Endothelial cell of umbilical vein (primary cell): Measurements from ENCODE around the gene DNAJB13. TPM values are rescaled to one million over a fixed set of nuclear protein-coding genes. Genes with fewer than 3 reads are reported as not detected.

ENCODE experiments used
- BruUV-seq: library from RNA; stranded (reverse); fragments of 400-500 nt; replicated peaks from 2 replicates; lab custom pipeline; 2021; lab: Mats Ljungman, UMichigan
- CTCF ChIA-PET: fragments of 300-600, 350-600 bp; sonication (Branson Sonifier 250); formaldehyde crosslinking; loops from one replicate; lab custom pipeline; 2021; ENCODE audit warnings: antibody characterized with exemption, inconsistent platforms; lab: Charles Lee
- POLR2A ChIA-PET: fragments of 300-600, 350-600 bp; sonication (Branson Sonifier 250); formaldehyde crosslinking; loops from one replicate; lab custom pipeline; 2021; ENCODE audit warnings: antibody characterized with exemption, inconsistent platforms; lab: Charles Lee
- DNase-seq: peaks from one replicate; pipeline ENCODE4 v3.0.0-alpha.2; 2011; ENCODE audit warnings: low read depth, low spot score
- FAIRE-seq: peaks from 2 replicates; lab custom pipeline; 2011; peaks lifted over from hg19 to GRCh38; lab: Jason Lieb, UNC
- H2AFZ ChIP-seq: 2 replicates; pipeline ENCODE4 v1.6.0; 2012; ENCODE audit warnings: low read depth, low read length, control low read depth, inconsistent platforms
- H3K27ac ChIP-seq: 2 replicates; pipeline ENCODE4 v1.5.1; 2011; ENCODE audit warnings: low read depth, mild to moderate bottlenecking, control low read depth, low read length, moderate library complexity; ENCODE audit not compliant: insufficient read depth
- H3K27me3 ChIP-seq, 2 experiments: 2 replicates each; pipeline versions ENCODE4 v1.6.0 to v1.6.1; 2011; ENCODE audit warnings: low read length in 2 of 2, mixed read lengths in 1 of 2; ENCODE audit not compliant: control insufficient read depth in 2 of 2, insufficient read depth in 2 of 2
- H3K36me3 ChIP-seq, 2 experiments: 2 replicates in 1 of 2; 3 replicates in 1 of 2; pipeline ENCODE4 v1.5.1; 2011; ENCODE audit warnings: low read length in 2 of 2, mild to moderate bottlenecking in 1 of 2, moderate library complexity in 1 of 2; ENCODE audit not compliant: control insufficient read depth in 2 of 2, insufficient read depth in 2 of 2; ENCODE audit errors: extremely low read depth in 1 of 2
- H3K4me1 ChIP-seq: 3 replicates; pipeline ENCODE4 v1.5.1; 2011; ENCODE audit warnings: mild to moderate bottlenecking, low read length; ENCODE audit not compliant: control insufficient read depth, insufficient read depth; ENCODE audit errors: extremely low read depth
- H3K4me2 ChIP-seq: 2 replicates; pipeline ENCODE4 v1.6.1; 2011; ENCODE audit warnings: low read length, control low read depth, mixed read lengths; ENCODE audit not compliant: insufficient read depth
- H3K4me3 ChIP-seq, 3 experiments: fragments of 200-600 bp in 1 of 3; sonication (generic), shearing (Covaris generic) in 1 of 3; replicated peaks in 1 of 3; 2 replicates each; pipeline ENCODE4 v1.5.1; 2011 to 2016; ENCODE audit warnings: control low read depth in 3 of 3, low read length in 3 of 3, mild to moderate bottlenecking in 2 of 3, inconsistent platforms in 1 of 3, low read depth in 1 of 3, moderate library complexity in 1 of 3; ENCODE audit not compliant: insufficient read depth in 1 of 3
- H3K79me2 ChIP-seq: 2 replicates; pipeline ENCODE4 v1.6.0; 2012; ENCODE audit warnings: low read length, inconsistent platforms; ENCODE audit not compliant: control insufficient read depth, insufficient read depth
- H3K9ac ChIP-seq: replicated peaks from 2 replicates; pipeline ENCODE3; 2011; ENCODE audit warnings: low read length, control low read depth; ENCODE audit not compliant: insufficient read depth; ENCODE audit errors: extremely low read depth
- H3K9me1 ChIP-seq: replicated peaks from 3 replicates; pipeline ENCODE4 v1.6.0; 2011; ENCODE audit warnings: mild to moderate bottlenecking, low read length; ENCODE audit not compliant: control insufficient read depth, insufficient read depth; ENCODE audit errors: extremely low read depth
- H3K9me3 ChIP-seq: replicated peaks from 2 replicates; pipeline ENCODE4 v1.5.1; 2012; ENCODE audit warnings: low read length, inconsistent platforms; ENCODE audit not compliant: control insufficient read depth, insufficient read depth
- H4K20me1 ChIP-seq: replicated peaks from 2 replicates; pipeline ENCODE3; 2011; ENCODE audit warnings: mild to moderate bottlenecking, low read length; ENCODE audit not compliant: control insufficient read depth, insufficient read depth; ENCODE audit errors: extremely low read depth
- CTCF ChIP-seq, 2 donors: IDR thresholded peaks; 1 replicate in 1 of 2; 2 replicates in 1 of 2; pipeline ENCODE4 v1.5.1; 2011; ENCODE audit warnings: low read length in 2 of 2, mild to moderate bottlenecking in 2 of 2, moderate library complexity in 2 of 2, control low read depth in 1 of 2, inconsistent platforms in 1 of 2, low read depth in 1 of 2; ENCODE audit not compliant: insufficient read depth in 1 of 2; ENCODE audit errors: extremely low read depth in 1 of 2
- EZH2 ChIP-seq: IDR thresholded peaks from 2 replicates; pipeline ENCODE4 v1.6.1; 2012; ENCODE audit warnings: borderline replicate concordance, low read depth, mild to moderate bottlenecking, moderate library complexity, low read length, inconsistent platforms; ENCODE audit not compliant: severe bottlenecking
- FOS ChIP-seq: IDR thresholded peaks from 2 replicates; pipeline ENCODE4 v1.6.1; 2011; ENCODE audit warnings: mild to moderate bottlenecking, low read length, moderate library complexity, borderline replicate concordance; ENCODE audit not compliant: insufficient read depth
- GATA2 ChIP-seq: IDR thresholded peaks from 2 replicates; pipeline ENCODE4 v1.7.0; 2011; ENCODE audit warnings: low read depth, mild to moderate bottlenecking, moderate library complexity, mixed read lengths, low read length; ENCODE audit not compliant: insufficient read length, insufficient read depth
- JUN ChIP-seq: IDR thresholded peaks from 2 replicates; pipeline ENCODE4 v1.6.1; 2011; ENCODE audit warnings: borderline replicate concordance, low read depth; ENCODE audit not compliant: insufficient read length, insufficient read depth
- MAX ChIP-seq: IDR thresholded peaks from 2 replicates; pipeline ENCODE4 v1.6.1; 2011; ENCODE audit not compliant: insufficient read depth, insufficient read length
- MYC ChIP-seq: IDR thresholded peaks from one replicate; pipeline ENCODE4 v1.6.1; 2011; ENCODE audit warnings: mild to moderate bottlenecking, low read depth, low read length
- POLR2A ChIP-seq: IDR thresholded peaks from 2 replicates; pipeline ENCODE4 v1.6.1; 2012; ENCODE audit warnings: low read depth, mild to moderate bottlenecking, control low read depth, low read length
- POLR2AphosphoS5 ChIP-seq: IDR thresholded peaks from 2 replicates; pipeline ENCODE4 v1.6.1; 2012; ENCODE audit warnings: low read depth, mild to moderate bottlenecking, control low read depth, low read length, moderate library complexity; ENCODE audit not compliant: insufficient read depth
- dilution Hi-C: fragments of 300-500 bp; cut with MboI; formaldehyde crosslinking; loops from one replicate; pipeline ENCODE4 v1.15.0; 2019; ENCODE audit warnings: low sequenced_read_pairs; ENCODE audit not compliant: extremely low pct_ligation_motif_present
- intact Hi-C: fragments of 100-400 bp; cut with micrococcal nuclease; formaldehyde crosslinking; loops from one replicate; pipeline ENCODE4 v1.10.0; 2022
- polyA plus RNA-seq, 4 experiments: library from polyadenylated mRNA; depleted of rRNA in 3 of 4; stranded (reverse) in 3 of 4; unstranded in 1 of 4; fragments of >200 nt; gene quantifications; 2 replicates each; pipeline versions ENCODE4 v1.2.1 to v1.2.3, GENCODE V29; 2011 to 2012; ENCODE audit warnings: missing spikeins in 1 of 4
- total RNA-seq: library from RNA; stranded (reverse); gene quantifications from 2 replicates; pipeline ENCODE4 v1.2.3, GENCODE V29; 2021

The DNAJB13 gene
- total and polyA plus RNA-seq, 2 donors (not counting 3 experiments of a cell fraction or from before 2014, with no cell fraction given), result 0.07 to 0.46 TPM

GRCh38 chr11:73907191-73907590 is 43.6 kb upstream of the DNAJB13 start:
- no peak overlapping the region for H2AFZ ChIP-seq
- no TSS peak for BruUV-seq
- no peaks in the 10 kb centered on the region for H3K4me1 ChIP-seq
- H3K27ac ChIP-seq, result no peak overlapping the region
- H3K9me3 ChIP-seq, result no peaks in the 10 kb centered on the region
- H3K4me2 ChIP-seq, result no peak overlapping the region
- H3K4me3 ChIP-seq, result no peak overlapping the region
- H3K79me2 ChIP-seq, result no peaks in the 10 kb centered on the region
- no peak for TF ChIP-seq JUN
- TF ChIP-seq CTCF (IDR thresholded peaks at IDR 0.05; ENCODE audit: extremely low read depth in 1 of 2, insufficient read depth in 1 of 2, low read depth in 1 of 2, low read length in 2 of 2), result no peak
- TF ChIP-seq EZH2, result no peak
- no peak for TF ChIP-seq MYC
- TF ChIP-seq MAX, result no peak
- no peak for TF ChIP-seq POLR2A
- TF ChIP-seq GATA2, result no peak
- TF ChIP-seq FOS, result no peak
- TF ChIP-seq POLR2AphosphoS5, result no peak
- H3K27me3 ChIP-seq, result no peaks in the 10 kb centered on the region
- no peak overlapping the region for H3K9ac ChIP-seq
- H3K9me1 ChIP-seq, result no peaks in the 10 kb centered on the region
- H4K20me1 ChIP-seq, result no peaks in the 10 kb centered on the region
- intact Hi-C loops, result no loop called here
- ChIA-PET CTCF (interaction anchor here (0.6 to 0.8 kb wide), 2 partner anchors 10 to 983 kb away, joined by 3 read pairs; no protein-coding TSS in a partner anchor), POLR2A (no interaction called here)
- DNase-seq, result no peak
- dilution Hi-C loops, result no loop called here
- no peak for FAIRE-seq
- peaks cover 0 to 2% of the 10 kb centered on the region in 2 experiments for H3K36me3 ChIP-seq
